GM18526 (cell line): ENCODE data around the gene ZNF620.
A peak's percentile ranks its signal among the peaks of the same experiment; 100 is the strongest.

Source experiments
- POLR2A ChIP-seq: IDR thresholded peaks from 3 replicates; pipeline ENCODE4 v1.6.1; 2011; ENCODE audit not compliant: insufficient read length; ENCODE audit errors: extremely low read depth

ZNF620 gene

DNA sequence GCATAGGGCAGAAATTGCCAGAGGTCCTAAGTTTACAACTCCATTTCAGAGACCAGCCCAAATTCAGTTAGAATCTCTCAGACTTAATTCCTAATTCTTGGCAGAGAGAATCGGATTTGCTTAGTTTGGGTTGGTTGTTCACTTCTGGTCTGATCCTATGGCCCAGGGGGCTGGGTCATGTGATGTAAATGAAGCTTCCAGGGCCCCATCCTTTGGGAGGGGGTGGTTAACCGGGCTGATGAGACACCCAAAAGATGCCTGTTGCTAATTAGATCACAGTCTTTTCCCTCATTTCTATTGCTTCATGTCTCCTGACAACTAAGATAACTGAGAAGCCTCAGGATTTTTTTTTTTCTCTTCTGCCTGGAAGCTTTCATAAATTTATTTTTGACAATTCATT is 11.1 kb upstream of the ZNF620 start:
- no peak for TF ChIP-seq POLR2A

GRCh38 chr3:40497288-40497687 is 8.6 kb upstream of the ZNF620 start:
- TF ChIP-seq POLR2A, result no peak

- TF ChIP-seq POLR2A, result no peak
Observed at GRCh38 chr3:40499952-40500351, 5.9 kb upstream of the ZNF620 start.

DNA sequence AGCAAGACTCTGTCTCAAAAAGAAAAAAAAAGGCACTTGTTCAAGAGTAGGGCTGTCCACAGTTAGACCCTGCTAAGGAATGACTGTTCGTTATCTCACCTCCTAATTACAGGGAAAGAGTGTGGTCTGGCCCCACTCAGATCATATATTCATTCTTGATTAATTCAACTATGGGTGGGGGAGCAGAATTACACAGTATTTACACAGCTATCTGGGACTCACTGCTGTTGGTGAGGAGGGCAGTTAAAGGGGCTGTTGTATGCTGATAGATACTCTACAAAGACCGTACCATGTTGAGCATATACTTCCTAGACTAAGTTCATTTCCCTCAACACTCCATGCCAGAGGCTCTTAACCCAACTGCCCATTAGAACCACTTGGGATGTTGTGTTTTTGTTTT is 3.8 kb upstream of the ZNF620 start:
- no peak for TF ChIP-seq POLR2A

- TF ChIP-seq POLR2A, result no peak
Observed at GRCh38 chr3:40504636-40505430, 1.0 kb upstream of the ZNF620 start.

- no peak for TF ChIP-seq POLR2A
Observed at GRCh38 chr3:40511031-40511718, 5.3 kb downstream of the ZNF620 start.

GRCh38 chr3:40516201-40516600 is 10.4 kb downstream of the ZNF620 start:
- no peak for TF ChIP-seq POLR2A

DNA sequence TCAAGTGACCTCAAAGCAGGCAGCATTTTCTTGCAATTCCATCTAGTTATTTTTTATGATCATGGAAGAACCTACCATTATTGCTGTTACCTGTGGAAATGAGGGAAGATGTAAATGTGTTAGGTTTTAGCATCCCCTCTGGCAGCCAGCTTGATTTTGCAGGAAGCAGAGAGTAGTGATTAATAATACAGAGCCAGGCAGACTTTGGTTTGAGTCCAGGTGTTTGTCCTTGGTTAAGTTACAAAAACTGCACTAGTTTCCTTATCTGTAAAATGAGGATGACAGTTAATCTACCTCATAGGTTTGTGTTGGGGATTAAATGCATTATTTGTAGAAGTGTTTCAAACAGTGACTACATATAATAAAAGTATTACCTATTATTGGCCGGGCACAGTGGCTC is 12.2 kb downstream of the ZNF620 start:
- no peak for TF ChIP-seq POLR2A

- TF ChIP-seq POLR2A, result no peak
Observed at GRCh38 chr3:40518848-40519247, 13.0 kb downstream of the ZNF620 start.

- TF ChIP-seq POLR2A, result no peak
Observed at GRCh38 chr3:40521254-40521653, 15.4 kb downstream of the ZNF620 start.

DNA sequence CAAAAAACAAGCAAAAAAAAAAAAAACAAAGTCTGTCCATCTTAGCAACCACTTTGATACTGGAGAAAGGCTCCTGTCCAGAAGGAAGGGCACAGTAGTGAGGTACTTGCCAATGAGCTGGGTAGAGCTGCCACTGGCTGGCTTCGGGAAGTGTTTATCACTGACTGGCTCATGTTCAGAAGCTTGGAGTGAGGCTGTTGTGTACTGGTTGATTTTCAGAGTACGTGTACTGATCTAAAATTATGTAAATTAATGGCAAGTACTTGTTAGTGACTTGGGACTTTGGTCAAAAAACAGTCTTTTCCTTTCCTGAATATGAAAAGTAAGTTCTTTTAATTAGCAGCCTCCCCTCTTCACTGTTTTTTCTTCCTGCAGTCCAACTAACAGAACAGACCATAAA is 17.9 kb downstream of the ZNF620 start:
- TF ChIP-seq POLR2A, result no peak

DNA sequence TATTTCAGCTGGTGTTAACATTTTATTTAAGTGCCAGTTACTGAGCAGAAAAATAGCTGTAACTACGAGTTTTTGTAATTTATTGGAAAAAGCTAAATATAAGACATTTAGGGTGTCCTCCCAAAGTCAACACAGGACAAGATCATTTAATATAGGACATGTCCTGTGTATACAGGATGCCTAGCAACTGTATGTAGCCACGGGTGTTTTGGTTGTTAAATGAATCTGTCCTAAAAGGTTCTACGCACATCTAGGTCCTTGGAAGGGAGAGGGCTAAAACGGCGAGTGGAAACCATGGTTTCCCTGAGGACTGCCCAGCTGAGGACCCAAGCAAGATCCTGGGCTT is 18.4 kb downstream of the ZNF620 start:
- no peak for TF ChIP-seq POLR2A

- peak; percentile 94 for TF ChIP-seq POLR2A
Observed at GRCh38 chr3:40524568-40525285, 18.9 kb downstream of the ZNF620 start, which contains the start of gene ZNF621. TSS of gene ZNF621 (plus strand) at chr3:40524960. CDS start at chr3:40525841, 881 bp downstream.

DNA sequence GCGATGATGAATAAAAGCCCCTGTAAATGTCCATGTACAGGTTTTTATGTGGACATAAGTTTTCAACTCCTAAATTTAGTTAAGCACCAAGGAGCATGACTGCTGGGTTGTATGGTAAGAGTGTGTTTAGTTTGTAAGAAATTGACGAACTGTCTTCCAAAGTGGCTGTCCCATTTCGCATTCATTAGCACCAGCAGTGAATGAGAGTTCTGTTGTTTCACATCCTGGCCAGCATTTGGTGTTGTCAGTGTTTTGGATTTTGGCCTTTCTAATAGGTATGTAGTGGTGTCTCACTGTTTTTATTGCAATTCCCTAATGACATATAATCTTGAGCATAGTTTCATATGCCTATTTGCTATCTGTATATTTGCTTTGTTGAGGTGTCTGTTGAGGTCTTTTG is 22.6 kb downstream of the ZNF620 start:
- TF ChIP-seq POLR2A, result no peak

DNA sequence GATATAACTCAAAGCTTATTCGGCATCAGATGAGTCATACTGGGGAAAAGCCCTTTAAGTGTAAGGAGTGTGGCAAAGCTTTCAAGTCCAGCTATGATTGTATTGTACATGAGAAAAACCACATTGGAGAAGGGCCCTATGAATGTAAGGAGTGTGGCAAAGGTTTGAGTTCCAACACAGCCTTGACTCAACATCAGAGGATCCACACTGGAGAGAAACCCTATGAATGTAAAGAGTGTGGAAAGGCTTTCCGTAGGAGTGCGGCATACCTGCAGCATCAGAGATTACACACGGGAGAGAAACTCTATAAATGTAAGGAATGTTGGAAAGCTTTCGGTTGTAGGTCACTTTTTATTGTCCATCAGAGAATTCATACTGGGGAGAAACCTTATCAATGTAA is 26.4 kb downstream of the ZNF620 start:
- TF ChIP-seq POLR2A, result no peak

DNA sequence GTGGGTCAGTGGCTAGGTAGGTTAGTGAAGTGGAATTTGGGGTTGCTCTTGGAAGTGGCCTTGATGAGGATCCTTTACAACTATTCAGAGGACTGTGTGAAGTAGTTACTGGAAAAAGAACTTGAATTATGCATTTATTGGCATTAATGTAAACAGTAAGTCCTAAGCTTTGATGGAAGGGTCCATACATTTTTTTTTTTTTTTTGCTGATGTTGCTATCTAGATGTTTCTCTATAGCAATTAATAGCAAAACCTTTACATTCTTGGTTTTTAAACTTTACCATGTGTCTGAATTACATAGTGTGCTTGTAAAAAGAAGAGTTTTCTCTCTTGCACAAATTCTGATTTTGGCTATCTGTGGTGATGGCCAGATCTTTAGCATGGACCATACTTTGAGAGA is 28.4 kb downstream of the ZNF620 start:
- no peak for TF ChIP-seq POLR2A
